Measurements from ENCODE around the gene SLC22A5.

DNA sequence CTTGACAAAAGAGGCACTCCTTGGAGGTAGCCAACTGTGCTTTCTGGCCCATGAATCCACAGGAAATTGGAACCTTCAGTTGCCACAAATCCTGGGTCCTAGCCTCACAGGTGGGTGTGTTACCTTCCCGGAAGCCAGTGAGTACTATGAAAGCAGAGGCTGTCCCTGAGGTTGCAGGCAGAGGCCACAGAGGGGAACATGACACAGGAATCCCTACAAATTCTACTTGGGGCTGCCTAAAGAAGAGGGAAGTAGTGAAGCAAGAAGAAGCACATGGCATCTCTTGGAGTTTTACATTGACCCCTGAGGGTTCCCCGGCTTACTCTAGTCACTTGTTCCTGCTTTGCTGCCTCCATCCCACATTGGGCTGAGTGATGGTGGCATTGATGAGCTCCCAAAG is 2.6 kb downstream of the SLC22A5 start:
- TF ChIP-seq CTCF (conservative IDR thresholded peaks at IDR 0.05) (no peak), EZH2 (IDR thresholded peaks at IDR 0.05; ENCODE audit: low read depth) (no peak)
